Measurements from ENCODE around the gene PRSS2. TPM values are rescaled to one million over a fixed set of nuclear protein-coding genes. Genes with fewer than 3 reads are reported as not detected.

Gene PRSS2
- polyA plus RNA-seq, 1 of the 3 experiments (the other 2 are of a cell fraction): not detected

DNA sequence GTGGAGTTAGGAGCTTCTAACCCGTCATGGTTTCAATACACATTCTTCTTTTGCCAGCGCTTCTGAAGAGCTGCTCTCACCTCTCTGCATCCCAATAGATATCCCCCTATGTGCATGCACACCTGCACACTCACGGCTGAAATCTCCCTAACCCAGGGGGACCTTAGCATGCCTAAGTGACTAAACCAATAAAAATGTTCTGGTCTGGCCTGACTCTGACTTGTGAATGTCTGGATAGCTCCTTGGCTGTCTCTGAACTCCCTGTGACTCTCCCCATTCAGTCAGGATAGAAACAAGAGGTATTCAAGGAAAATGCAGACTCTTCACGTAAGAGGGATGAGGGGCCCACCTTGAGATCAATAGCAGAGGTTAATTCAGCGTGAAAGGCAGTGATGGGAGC, 22.4 kb downstream of the PRSS2 start:
- Histone ChIP-seq H3K79me2 (ENCODE audit: insufficient read depth) (no peaks in the 10 kb centered on the region), H3K4me1 (ENCODE audit: control insufficient read depth in 1 of 2, insufficient read depth in 2 of 2, low read depth in 1 of 2, low read length in 1 of 2) (peaks cover 0 to 9% of the 10 kb centered on the region in 2 experiments; a peak in 1 of 4 replicates), H3K4me3 (ENCODE audit: low read depth in 2 of 2, low read length in 1 of 2) (no peak overlapping the region), H3K27me3 (ENCODE audit: insufficient read depth) (peaks cover 64% of the 10 kb centered on the region), H3K9me2 (no peaks in the 10 kb centered on the region), H4K20me1 (ENCODE audit: insufficient read depth) (no peaks in the 10 kb centered on the region), H3F3A (replicated peaks; ENCODE audit: insufficient read depth) (no peaks in the 10 kb centered on the region), H2AFZ (ENCODE audit: low read depth) (no peak overlapping the region), H3K27ac (ENCODE audit: low read depth in 2 of 2, low read length in 1 of 2) (no peak overlapping the region), H3K9me3 (no peaks in the 10 kb centered on the region), H3K9ac (no peak overlapping the region), H3K36me3 (replicated peaks in 1 of 2; ENCODE audit: control insufficient read depth in 1 of 2, insufficient read depth in 2 of 2, low read length in 1 of 2) (no peaks in the 10 kb centered on the region), H3K4me2 (no peak overlapping the region)
- ChIA-PET CTCF (interaction anchor here (0.6 to 19.8 kb wide), 9 partner anchors 10 to 334 kb away, joined by 3 to 488 read pairs (median 36); no protein-coding TSS in a partner anchor), POLR2A (no interaction called here)
- no peak for DNase-seq
- no peak for TF ChIP-seq ELF1 (IDR thresholded peaks at IDR 0.05)
- no peak for TF ChIP-seq ZBTB33 (IDR thresholded peaks at IDR 0.05; ENCODE audit: borderline replicate concordance, low read depth)
- no peak for TF ChIP-seq NFIC (IDR thresholded peaks at IDR 0.05; ENCODE audit: borderline replicate concordance)
- TF ChIP-seq, protein P1, sequence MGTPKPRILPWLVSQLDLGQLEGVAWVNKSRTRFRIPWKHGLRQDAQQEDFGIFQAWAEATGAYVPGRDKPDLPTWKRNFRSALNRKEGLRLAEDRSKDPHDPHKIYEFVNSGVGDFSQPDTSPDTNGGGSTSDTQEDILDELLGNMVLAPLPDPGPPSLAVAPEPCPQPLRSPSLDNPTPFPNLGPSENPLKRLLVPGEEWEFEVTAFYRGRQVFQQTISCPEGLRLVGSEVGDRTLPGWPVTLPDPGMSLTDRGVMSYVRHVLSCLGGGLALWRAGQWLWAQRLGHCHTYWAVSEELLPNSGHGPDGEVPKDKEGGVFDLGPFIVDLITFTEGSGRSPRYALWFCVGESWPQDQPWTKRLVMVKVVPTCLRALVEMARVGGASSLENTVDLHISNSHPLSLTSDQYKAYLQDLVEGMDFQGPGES (IDR thresholded peaks at IDR 0.05; ENCODE audit: low read depth, low read length): no peak
- TF ChIP-seq, protein P2, sequence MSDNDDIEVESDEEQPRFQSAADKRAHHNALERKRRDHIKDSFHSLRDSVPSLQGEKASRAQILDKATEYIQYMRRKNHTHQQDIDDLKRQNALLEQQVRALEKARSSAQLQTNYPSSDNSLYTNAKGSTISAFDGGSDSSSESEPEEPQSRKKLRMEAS (IDR thresholded peaks at IDR 0.05; ENCODE audit: low read depth): no peak
- TF ChIP-seq JUND (IDR thresholded peaks at IDR 0.05): no peak
- no peak for TF ChIP-seq USF1 (IDR thresholded peaks at IDR 0.05; ENCODE audit: borderline replicate concordance, low read depth)
- TF ChIP-seq TEAD4 (IDR thresholded peaks at IDR 0.05; ENCODE audit: borderline replicate concordance, insufficient read depth): no peak
- TF ChIP-seq CHD2 (IDR thresholded peaks at IDR 0.05; ENCODE audit: low read length, partially characterized antibody): no peak
- TF ChIP-seq MXI1 (IDR thresholded peaks at IDR 0.05; ENCODE audit: low read depth, low read length): no peak
- no peak for TF ChIP-seq SMC3 (IDR thresholded peaks at IDR 0.05; ENCODE audit: low read depth, low read length)
- WGBS (ENCODE audit: low lambda C conversion rate): 30% methylated on average over 5 of the region's 5 CpGs

GRCh38 chr7:142795339-142795863, 24.6 kb downstream of the PRSS2 start:
- H3K79me2 ChIP-seq (ENCODE audit: insufficient read depth): no peaks in the 10 kb centered on the region
- H3K9ac ChIP-seq: no peak overlapping the region
- no peaks in the 10 kb centered on the region for H4K20me1 ChIP-seq (ENCODE audit: insufficient read depth)
- ChIA-PET CTCF (interaction anchor here (0.6 to 19.8 kb wide), 6 partner anchors 12 to 298 kb away, joined by 3 to 488 read pairs (median 28); no protein-coding TSS in a partner anchor), POLR2A (no interaction called here)
- no peak overlapping the region for H2AFZ ChIP-seq (ENCODE audit: low read depth)
- no peak overlapping the region for H3K4me2 ChIP-seq
- H3K36me3 ChIP-seq (replicated peaks in 1 of 2; ENCODE audit: control insufficient read depth in 1 of 2, insufficient read depth in 2 of 2, low read length in 1 of 2): no peaks in the 10 kb centered on the region
- H3K9me3 ChIP-seq: no peaks in the 10 kb centered on the region
- peaks cover 61% of the 10 kb centered on the region for H3K27me3 ChIP-seq (ENCODE audit: insufficient read depth)
- H3K4me1 ChIP-seq (ENCODE audit: control insufficient read depth in 1 of 2, insufficient read depth in 2 of 2, low read depth in 1 of 2, low read length in 1 of 2): peaks cover 0 to 9% of the 10 kb centered on the region in 2 experiments; a peak in 1 of 4 replicates
- H3K4me3 ChIP-seq (ENCODE audit: low read depth in 2 of 2, low read length in 1 of 2): no peak overlapping the region
- 83% methylated on average over 5 of the region's 5 CpGs for WGBS (ENCODE audit: low lambda C conversion rate)
- no peaks in the 10 kb centered on the region for H3K9me2 ChIP-seq
- H3F3A ChIP-seq (replicated peaks; ENCODE audit: insufficient read depth): no peaks in the 10 kb centered on the region
- DNase-seq: no peak
- H3K27ac ChIP-seq (ENCODE audit: low read depth in 2 of 2, low read length in 1 of 2): no peak overlapping the region
- TF ChIP-seq, protein P3, sequence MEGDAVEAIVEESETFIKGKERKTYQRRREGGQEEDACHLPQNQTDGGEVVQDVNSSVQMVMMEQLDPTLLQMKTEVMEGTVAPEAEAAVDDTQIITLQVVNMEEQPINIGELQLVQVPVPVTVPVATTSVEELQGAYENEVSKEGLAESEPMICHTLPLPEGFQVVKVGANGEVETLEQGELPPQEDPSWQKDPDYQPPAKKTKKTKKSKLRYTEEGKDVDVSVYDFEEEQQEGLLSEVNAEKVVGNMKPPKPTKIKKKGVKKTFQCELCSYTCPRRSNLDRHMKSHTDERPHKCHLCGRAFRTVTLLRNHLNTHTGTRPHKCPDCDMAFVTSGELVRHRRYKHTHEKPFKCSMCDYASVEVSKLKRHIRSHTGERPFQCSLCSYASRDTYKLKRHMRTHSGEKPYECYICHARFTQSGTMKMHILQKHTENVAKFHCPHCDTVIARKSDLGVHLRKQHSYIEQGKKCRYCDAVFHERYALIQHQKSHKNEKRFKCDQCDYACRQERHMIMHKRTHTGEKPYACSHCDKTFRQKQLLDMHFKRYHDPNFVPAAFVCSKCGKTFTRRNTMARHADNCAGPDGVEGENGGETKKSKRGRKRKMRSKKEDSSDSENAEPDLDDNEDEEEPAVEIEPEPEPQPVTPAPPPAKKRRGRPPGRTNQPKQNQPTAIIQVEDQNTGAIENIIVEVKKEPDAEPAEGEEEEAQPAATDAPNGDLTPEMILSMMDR (IDR thresholded peaks at IDR 0.05): no peak
- TF ChIP-seq SIN3A (IDR thresholded peaks at IDR 0.05; ENCODE audit: borderline replicate concordance, low read depth, low read length): no peak
- no peak for TF ChIP-seq ZBTB33 (IDR thresholded peaks at IDR 0.05; ENCODE audit: borderline replicate concordance, low read depth)
- no peak for TF ChIP-seq YY1 (IDR thresholded peaks at IDR 0.05; ENCODE audit: low read depth)
- no peak for TF ChIP-seq GABPA (IDR thresholded peaks at IDR 0.05; ENCODE audit: low read depth)
- no peak for TF ChIP-seq ELF1 (IDR thresholded peaks at IDR 0.05)
- TF ChIP-seq, protein P4, sequence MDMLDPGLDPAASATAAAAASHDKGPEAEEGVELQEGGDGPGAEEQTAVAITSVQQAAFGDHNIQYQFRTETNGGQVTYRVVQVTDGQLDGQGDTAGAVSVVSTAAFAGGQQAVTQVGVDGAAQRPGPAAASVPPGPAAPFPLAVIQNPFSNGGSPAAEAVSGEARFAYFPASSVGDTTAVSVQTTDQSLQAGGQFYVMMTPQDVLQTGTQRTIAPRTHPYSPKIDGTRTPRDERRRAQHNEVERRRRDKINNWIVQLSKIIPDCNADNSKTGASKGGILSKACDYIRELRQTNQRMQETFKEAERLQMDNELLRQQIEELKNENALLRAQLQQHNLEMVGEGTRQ (IDR thresholded peaks at IDR 0.05; ENCODE audit: borderline replicate concordance, low read depth, low read length): no peak
- TF ChIP-seq FOXM1 (IDR thresholded peaks at IDR 0.05; ENCODE audit: low read depth): no peak
- TF ChIP-seq RFX5 (IDR thresholded peaks at IDR 0.05; ENCODE audit: low read length): no peak
- no peak for TF ChIP-seq NRF1 (IDR thresholded peaks at IDR 0.05; ENCODE audit: low read depth, low read length)
